ENCODE results near the gene MYO7A.

MYO7A gene

GRCh38 chr11:77136784-77137420, 8.9 kb downstream of the MYO7A start:
- DNase-seq (ENCODE audit: insufficient read length, low spot score): no peak
- FAIRE-seq: no peak
- no peak for TF ChIP-seq CTCF (IDR thresholded peaks at IDR 0.05; ENCODE audit: insufficient read depth, missing control alignments)

- TF ChIP-seq CTCF (IDR thresholded peaks at IDR 0.05; ENCODE audit: insufficient read depth, missing control alignments): no peak
- no peak for DNase-seq (ENCODE audit: insufficient read length, low spot score)
- no peak for FAIRE-seq
These were observed 9.4 kb downstream of the MYO7A start for GRCh38 chr11:77137421-77137820.

GRCh38 chr11:77138106-77138649, 10.1 kb downstream of the MYO7A start:
- TF ChIP-seq CTCF (IDR thresholded peaks at IDR 0.05; ENCODE audit: insufficient read depth, missing control alignments): no peak
- FAIRE-seq (no peak), DNase-seq (ENCODE audit: insufficient read length, low spot score) (no peak)

GRCh38 chr11:77139201-77139600, 11.2 kb downstream of the MYO7A start:
- FAIRE-seq (no peak), DNase-seq (ENCODE audit: insufficient read length, low spot score) (no peak)
- no peak for TF ChIP-seq CTCF (IDR thresholded peaks at IDR 0.05; ENCODE audit: insufficient read depth, missing control alignments)

- DNase-seq (ENCODE audit: insufficient read length, low spot score) (no peak), FAIRE-seq (no peak)
- no peak for TF ChIP-seq CTCF (IDR thresholded peaks at IDR 0.05; ENCODE audit: insufficient read depth, missing control alignments)
These were observed 12.3 kb downstream of the MYO7A start for GRCh38 chr11:77140231-77140851.

GRCh38 chr11:77141034-77141433, 13.0 kb downstream of the MYO7A start:
- DNase-seq (ENCODE audit: insufficient read length, low spot score) (no peak), FAIRE-seq (no peak)
- TF ChIP-seq CTCF (IDR thresholded peaks at IDR 0.05; ENCODE audit: insufficient read depth, missing control alignments): no peak

- no peak for TF ChIP-seq CTCF (IDR thresholded peaks at IDR 0.05; ENCODE audit: insufficient read depth, missing control alignments)
- no peak for DNase-seq (ENCODE audit: insufficient read length, low spot score)
- FAIRE-seq: no peak
These were observed 13.4 kb downstream of the MYO7A start for GRCh38 chr11:77141475-77141874.

All from D721Med (cell line).